Left ventricle myocardium inferior (tissue), 1 donor: ENCODE results near the gene TMEM250. TPM values are rescaled to one million over a fixed set of nuclear protein-coding genes. Genes with fewer than 3 reads are reported as not detected.

Experiments
- DNase-seq: peaks from one replicate; pipeline ENCODE4 v3.0.0-alpha.2; 2020
- H3K27ac ChIP-seq: fragments of 200-600 bp; replicated peaks from 2 replicates; pipeline ENCODE4 v1.8.0; 2021
- H3K27me3 ChIP-seq: fragments of 200-600 bp; 2 replicates; pipeline ENCODE4 v1.8.0; 2021; ENCODE audit warnings: low read depth
- H3K36me3 ChIP-seq: fragments of 200-600 bp; 2 replicates; pipeline ENCODE4 v1.8.0; 2021
- H3K4me1 ChIP-seq: fragments of 200-600 bp; 2 replicates; pipeline ENCODE4 v1.8.0; 2021
- H3K4me3 ChIP-seq: fragments of 200-600 bp; 2 replicates; pipeline ENCODE4 v1.8.0; 2021; ENCODE audit warnings: mild to moderate bottlenecking, moderate library complexity
- H3K9me3 ChIP-seq: fragments of 200-600 bp; replicated peaks from 2 replicates; pipeline ENCODE4 v1.8.0; 2021
- CTCF ChIP-seq: fragments of 200-600 bp; IDR thresholded peaks from 2 replicates; pipeline ENCODE4 v1.8.0; 2021; ENCODE audit warnings: antibody characterized with exemption, mild to moderate bottlenecking, borderline replicate concordance
- intact Hi-C: fragments of 100-400 bp; cut with micrococcal nuclease; formaldehyde crosslinking; loops from one replicate; pipeline ENCODE4 v1.11.0; 2022
- total RNA-seq: library from RNA; stranded (reverse); fragmentation: NEBNext Ultra II Directional; extraction: Animal tissue kit (Norgen Biotek cat#: 25700); gene quantifications from one replicate; pipeline ENCODE4 v1.2.1, GENCODE V29; 2021
- donor health status: DM: no; HTN: yes; CAD: no; lungs with severe emphysema.

TMEM250 gene
- total RNA-seq, 1 donor from 2014 or later: 15.1 TPM

GRCh38 chr9:136088481-136088938, 30.2 kb downstream of the TMEM250 start:
- intact Hi-C loops: no loop called here
- DNase-seq: peak; percentile 11
- TF ChIP-seq CTCF: no peak
- no peaks in the 10 kb centered on the region for H3K9me3 ChIP-seq
- peaks cover 100% of the 10 kb centered on the region for H3K4me1 ChIP-seq
- H3K4me3 ChIP-seq: peak overlapping the region; percentile 32
- H3K27me3 ChIP-seq: no peaks in the 10 kb centered on the region
- peak overlapping the region; percentile 99 for H3K27ac ChIP-seq
- H3K36me3 ChIP-seq: peaks cover 5% of the 10 kb centered on the region

GRCh38 chr9:136087741-136088480, 30.8 kb downstream of the TMEM250 start:
- intact Hi-C loops: no loop called here
- Histone ChIP-seq H3K27me3 (no peaks in the 10 kb centered on the region), H3K4me3 (peak overlapping the region; percentile 25), H3K4me1 (peaks cover 100% of the 10 kb centered on the region), H3K9me3 (no peaks in the 10 kb centered on the region), H3K36me3 (peaks cover 11% of the 10 kb centered on the region), H3K27ac (peak overlapping the region; percentile 99)
- peak; percentile 18 for DNase-seq
- TF ChIP-seq CTCF: no peak

GRCh38 chr9:136086951-136087740, 31.5 kb downstream of the TMEM250 start:
- intact Hi-C loops: no loop called here
- peaks cover 7% of the 10 kb centered on the region for H3K36me3 ChIP-seq
- H3K4me1 ChIP-seq: peaks cover 100% of the 10 kb centered on the region
- H3K4me3 ChIP-seq: peak overlapping the region; percentile 25
- peak; percentile 13 for DNase-seq
- peak overlapping the region; percentile 99 for H3K27ac ChIP-seq
- H3K9me3 ChIP-seq: no peaks in the 10 kb centered on the region
- H3K27me3 ChIP-seq: no peaks in the 10 kb centered on the region
- TF ChIP-seq CTCF: no peak

GRCh38 chr9:136086213-136086881, 32.3 kb downstream of the TMEM250 start:
- intact Hi-C loops: no loop called here
- no peaks in the 10 kb centered on the region for H3K9me3 ChIP-seq
- peak overlapping the region; percentile 30 for H3K4me3 ChIP-seq
- no peaks in the 10 kb centered on the region for H3K27me3 ChIP-seq
- DNase-seq: peak; percentile 33
- peak overlapping the region; percentile 99 for H3K27ac ChIP-seq
- TF ChIP-seq CTCF: no peak
- peaks cover 100% of the 10 kb centered on the region for H3K4me1 ChIP-seq
- H3K36me3 ChIP-seq: peaks cover 7% of the 10 kb centered on the region

- Histone ChIP-seq H3K4me1 (peaks cover 100% of the 10 kb centered on the region), H3K9me3 (no peaks in the 10 kb centered on the region), H3K36me3 (peaks cover 7% of the 10 kb centered on the region), H3K27me3 (no peaks in the 10 kb centered on the region), H3K4me3 (peak overlapping the region; percentile 30), H3K27ac (peak overlapping the region; percentile 99)
- TF ChIP-seq CTCF: no peak
- intact Hi-C loops: no loop called here
- DNase-seq: peak; percentile 73
Observed at GRCh38 chr9:136085815-136086212, 32.9 kb downstream of the TMEM250 start.
